Measurements from ENCODE around the gene SPATA12.

SPATA12 gene, protein sequence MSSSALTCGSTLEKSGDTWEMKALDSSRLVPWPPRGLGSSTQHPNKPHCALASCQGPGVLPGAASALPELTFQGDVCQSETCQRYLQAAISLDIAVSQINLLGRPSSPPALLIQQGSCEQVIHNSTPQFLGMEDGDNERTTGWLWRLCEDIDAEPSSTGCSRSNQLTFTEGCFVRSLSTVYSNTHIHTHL

DNA sequence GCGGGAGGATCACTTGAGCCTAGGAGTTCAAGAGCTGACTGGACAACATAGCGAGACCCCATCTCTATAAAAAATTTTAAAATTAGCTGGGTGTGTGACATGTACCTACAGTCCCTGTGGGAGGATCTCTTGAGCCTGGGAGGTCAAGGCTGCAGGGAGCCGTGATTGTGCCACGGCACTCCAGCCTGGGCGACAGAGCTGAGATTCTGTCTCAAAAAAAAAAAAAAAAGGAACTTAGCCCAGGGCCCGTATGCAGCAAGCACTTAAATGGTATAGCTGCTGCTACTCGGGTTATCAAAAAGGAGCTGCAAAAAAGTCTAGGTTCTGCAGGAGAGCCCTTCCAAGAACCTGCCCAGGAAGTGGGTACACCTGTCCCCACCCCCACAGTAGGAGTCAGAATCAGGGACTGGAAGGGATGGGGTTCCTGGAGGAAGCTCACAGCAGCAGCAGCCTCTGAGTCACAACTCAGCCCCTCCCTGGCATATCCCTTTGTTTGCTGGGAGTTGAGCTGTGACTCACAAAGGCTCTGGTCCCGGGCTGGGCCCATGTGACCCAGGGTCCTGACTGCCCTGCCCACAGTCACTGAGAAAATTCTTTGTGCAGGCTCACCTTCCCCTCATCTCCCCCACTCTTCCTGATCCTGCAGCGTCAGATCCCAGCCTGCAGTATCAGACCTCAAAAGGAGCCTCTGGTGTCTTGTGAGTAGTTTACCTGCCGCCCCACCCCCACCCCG lies at the start of gene SPATA12:
Gene SPATA12 (plus strand): TSS at position 576 of the 733 bp plus-strand sequence. CDS start 13,031 bp downstream, outside the sequence.
- no peak for DNase-seq

DNA sequence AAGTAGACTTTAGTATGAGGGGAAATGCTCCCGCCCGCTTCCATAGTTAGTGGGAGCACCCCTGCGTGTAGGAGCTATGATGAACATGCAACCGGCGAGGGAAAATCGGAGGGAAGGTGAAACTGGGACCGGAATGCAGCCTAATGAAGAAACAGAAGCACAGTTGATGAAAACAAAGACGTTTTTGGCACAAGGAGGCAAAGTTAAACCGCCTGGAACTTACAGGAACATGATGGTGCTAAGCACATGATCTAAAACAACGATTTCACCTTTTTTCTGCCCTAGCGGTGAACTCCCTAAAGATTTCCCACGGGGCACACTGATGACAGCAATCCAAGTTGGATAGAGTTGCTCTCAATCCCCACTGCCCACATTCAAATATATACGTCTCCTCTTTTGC lies 49.4 kb upstream of the SPATA12 start:
- no peak for DNase-seq

DNA sequence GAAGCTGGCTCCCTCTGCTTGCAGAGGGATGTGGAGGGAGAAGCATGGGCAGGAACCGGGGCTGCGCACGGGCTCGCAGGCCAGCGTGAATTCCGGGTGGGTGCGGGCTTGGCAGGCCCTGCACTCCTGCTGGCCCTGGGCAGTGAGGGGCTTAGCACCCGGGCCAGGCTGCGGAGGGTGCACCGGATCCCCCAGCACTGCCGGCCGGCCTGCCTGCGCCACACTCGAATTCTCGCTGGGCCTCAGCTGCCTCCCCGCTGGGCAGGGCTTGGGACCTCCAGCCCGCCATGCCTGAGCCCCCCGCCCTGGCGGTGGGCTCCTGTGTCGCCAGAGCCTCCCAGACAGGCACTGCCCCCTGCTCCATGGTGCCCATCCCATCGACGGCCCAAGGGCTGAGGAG lies 47.6 kb upstream of the SPATA12 start:
- no peak for DNase-seq

DNA sequence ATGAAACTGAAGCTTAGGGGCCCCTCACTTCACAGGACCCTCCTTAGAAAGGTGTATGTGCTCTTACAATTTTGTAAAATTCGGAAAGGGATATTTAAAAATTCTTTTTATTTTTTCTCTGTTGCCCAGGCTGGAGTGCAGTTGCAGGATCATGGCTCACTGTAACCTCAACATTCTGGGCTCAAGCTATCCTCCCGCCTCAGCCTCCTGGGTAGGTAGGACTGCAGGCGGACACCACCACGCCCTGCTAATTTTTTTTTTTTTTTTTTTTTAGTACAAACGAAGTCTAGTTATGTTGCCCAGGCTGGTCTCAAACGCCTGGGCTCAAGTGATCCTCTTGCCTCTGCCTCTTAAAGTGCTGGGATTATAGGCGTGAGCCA lies 45.1 kb upstream of the SPATA12 start:
- DNase-seq, result no peak

DNA sequence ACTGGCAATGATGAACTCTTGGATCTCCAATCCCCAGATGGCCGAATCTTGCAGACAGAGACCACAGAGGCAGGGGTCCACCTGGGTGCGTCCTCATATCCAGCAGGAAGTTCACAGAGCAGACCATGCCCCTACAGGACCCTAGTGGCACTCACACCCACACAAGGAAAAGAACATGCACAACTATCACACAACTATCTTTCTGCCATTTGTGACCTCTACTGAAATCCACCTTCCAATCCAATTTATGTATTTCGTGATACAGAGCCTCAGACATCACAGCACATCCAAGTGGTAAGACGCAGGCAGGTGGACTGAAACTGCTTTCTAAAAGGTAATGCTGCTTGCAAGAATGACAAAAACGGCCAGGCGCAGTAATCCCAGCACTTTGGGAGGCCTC lies 44.6 kb upstream of the SPATA12 start:
- DNase-seq, result no peak

DNA sequence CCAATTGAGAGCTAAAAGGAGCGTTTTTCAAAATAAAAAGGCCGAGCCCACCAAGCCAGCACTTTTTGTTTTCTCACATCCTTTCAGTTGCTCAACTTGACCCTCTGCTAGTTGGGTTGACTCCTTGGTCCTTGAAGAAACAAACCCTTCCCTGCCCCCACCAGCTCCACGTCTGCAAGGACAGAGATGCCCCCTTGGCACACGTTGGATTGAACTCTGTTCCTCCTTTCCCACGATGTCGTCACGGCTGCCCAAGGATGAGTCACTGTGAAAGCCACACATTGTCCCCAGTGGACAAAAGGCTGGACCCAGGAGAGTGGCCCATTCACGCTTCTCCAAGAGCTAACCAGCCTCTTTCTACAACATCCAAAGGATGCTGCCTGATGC lies 43.0 kb upstream of the SPATA12 start:
- DNase-seq, result no peak

DNA sequence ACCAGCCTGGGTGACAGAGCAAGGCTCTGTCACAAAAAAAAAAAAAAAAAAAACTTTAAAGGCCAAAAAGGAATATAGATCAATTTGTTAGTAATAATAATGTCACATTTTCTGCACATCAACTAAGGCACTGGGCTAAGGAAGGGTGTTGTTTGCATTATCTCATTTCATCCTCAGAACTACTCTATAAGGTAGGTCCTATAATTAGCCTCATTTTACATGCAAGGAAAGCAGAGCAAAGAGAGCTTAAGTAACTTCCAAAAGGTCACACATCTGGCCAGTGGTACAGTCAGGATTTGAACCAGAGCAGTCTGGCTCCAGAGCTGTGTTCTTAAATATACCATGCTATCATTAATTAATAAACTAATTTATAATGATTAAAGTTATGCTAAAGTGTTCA lies 42.2 kb upstream of the SPATA12 start:
- DNase-seq, result no peak

DNA sequence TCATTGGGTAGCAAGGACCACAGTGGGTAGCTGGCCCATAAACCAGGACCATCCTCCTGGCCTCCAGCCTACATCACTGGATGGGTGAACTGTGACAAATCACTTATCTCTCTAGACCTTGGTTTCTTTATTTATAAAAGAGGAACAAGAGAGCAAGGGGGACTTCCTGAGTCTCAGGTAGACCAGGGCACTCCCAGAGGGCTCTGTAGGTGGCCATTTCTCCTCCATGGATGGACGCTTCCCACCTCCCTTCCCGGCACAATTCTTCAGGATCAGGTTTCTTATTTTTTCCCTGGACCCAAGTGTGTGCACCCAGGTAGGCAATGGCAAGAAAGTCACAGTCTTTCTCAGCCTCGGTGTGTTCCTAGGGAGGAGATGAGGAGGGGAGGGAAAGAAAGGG lies 41.4 kb upstream of the SPATA12 start:
- no peak for DNase-seq

DNA sequence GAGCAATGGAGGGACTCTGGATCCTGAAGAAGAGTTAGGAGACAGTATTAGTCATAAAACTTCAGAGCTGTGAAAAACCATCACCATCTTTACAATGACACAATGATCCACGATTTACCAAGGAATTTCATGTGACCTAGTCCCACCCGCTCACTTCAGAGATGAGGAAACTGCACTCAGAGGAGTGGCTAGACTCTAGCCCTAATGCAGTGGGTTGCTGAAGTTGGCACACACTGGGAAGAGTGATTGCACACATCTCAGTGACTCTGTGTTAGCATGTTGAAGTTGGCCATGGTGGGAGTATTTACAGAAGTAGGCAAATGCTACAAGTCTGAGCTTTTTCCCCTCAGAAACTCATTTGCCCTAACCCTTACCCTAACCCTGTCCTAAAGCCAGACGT lies 35.2 kb upstream of the SPATA12 start:
- DNase-seq, result no peak

DNA sequence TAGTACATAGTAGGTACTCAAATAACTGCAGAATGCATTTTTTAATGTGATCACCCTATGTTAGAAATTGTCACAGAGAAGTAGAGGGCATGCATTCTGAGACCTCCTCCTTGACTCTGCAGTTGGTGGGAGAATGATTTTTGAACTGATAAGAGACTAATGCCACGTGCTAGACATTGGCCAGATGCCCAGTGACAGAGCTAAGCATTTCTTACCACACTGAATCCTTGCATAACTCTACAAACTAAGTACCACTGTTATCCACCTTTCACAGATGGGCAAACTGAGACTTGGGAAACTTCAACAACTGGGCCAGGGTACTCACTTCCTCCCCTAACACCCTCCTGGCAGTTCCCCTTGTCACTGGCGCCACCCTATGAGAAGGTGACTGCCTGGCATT lies 33.5 kb upstream of the SPATA12 start:
- no peak for DNase-seq

DNA sequence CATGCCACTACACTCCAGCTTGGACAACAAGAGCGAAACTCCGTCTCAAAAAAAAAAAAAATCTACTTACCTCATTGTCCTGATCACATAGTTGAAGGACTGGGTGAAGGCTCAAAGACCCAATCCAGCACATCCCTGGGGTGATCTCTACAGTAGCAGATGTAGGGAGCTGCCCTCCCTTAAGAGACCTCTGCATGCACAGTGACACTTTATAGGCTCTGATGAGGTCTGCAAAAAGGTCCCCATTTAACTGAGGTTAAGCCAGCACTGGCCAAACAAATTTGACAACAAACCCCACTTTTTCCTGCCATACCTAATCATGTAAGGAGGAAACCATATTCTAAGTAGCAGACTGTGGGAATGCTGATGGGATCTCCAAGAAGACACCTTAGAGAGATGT lies 31.1 kb upstream of the SPATA12 start:
- DNase-seq, result no peak

DNA sequence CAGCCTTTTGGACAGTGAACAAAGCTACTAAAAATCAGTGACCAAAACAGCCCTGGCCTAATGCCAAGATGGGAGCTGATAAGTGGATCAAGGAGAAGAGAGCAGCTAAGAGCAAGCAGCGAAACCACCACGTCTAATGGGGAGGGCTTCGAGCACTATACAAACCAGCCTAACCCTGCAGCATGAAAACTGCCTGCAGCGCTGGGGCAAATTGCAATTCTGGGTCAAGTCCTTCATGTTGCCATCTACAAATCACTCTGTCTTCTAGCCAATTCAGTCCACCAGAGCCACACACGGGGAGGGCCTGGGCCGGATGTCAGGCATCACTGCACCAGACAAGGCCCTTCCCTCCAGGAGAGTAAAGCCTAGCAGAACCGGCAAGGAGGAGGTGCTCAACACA lies 30.5 kb upstream of the SPATA12 start:
- no peak for DNase-seq

DNA sequence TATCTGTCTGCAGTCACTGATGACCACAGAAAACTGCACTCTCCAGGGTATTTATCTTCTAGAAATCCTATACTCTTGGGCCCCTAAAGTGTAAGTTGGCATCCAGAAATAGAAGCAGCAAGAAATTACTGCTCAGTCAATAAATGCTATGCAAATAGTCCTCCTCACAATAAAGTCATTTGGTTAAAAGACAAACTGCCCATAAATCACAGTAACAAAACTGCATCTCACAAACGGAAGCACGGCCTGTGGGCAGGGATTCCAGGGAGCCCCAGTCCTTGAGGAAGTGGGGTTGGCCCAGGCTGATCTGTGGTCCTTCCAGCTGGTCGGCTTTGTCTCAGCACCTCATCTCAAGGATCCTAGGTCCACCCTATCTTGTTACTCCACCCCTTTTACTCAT lies 29.7 kb upstream of the SPATA12 start:
- DNase-seq, result no peak

DNA sequence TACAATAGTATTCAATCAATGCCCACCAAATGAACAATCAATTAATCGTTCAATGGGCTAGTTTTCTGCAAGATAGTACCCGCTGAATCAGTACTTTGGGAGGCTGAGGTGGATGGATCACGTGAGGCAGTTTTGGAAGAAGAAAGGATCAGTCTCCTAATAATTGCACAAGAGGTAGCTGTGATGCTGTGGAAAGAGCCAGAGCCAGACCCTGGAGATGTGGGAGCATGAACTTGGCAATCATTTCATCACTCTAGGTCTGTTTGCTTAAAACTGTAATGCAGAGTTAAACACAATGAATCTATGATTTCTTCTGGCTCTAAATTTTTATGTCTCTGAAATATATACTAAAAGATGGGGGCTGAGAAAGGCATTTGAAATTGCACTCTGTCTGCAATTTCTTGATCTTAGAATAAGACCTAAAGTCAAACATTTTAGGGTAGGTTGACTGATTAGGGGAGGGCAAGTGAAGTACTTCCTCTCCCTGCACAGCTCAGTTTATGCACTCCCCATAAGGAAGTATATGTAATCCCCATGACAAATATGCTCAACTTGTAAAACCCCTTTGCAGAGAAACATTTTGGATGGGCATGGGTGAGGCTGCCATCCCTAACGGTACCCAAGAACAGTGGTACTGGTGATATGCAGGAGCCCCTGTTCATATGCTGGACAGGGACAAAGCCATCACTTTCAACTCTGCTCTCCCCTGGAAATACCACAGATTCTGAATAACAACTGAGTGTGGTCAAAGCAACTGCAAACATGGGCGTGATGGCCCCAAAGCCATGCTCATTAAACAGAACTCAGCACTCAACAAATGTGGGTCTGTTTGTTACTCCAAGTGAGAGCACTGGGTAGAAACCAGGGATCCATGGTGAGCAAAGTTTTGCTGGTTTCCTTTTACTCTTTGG lies 28.6 kb upstream of the SPATA12 start:
- DNase-seq, result no peak

DNA sequence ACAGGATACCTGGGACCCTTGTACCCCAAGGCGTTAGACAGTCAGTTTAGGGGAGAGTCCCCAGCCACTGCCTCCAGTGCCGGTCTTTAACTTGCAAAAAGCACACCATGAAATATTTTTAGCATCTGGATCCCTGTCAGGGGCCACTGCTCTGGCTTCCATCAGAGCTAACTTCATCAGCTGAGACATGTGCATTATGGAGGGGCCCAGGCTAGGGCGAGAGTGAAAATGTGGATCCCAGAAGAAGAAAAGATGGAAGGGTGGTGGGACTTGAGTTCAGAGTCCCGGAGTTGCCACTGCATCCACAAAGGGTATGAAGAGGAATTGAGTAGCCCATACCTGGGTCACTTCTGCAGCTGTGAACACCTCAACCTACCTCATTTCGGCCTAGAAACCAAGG lies 23.5 kb upstream of the SPATA12 start:
- DNase-seq, result no peak

DNA sequence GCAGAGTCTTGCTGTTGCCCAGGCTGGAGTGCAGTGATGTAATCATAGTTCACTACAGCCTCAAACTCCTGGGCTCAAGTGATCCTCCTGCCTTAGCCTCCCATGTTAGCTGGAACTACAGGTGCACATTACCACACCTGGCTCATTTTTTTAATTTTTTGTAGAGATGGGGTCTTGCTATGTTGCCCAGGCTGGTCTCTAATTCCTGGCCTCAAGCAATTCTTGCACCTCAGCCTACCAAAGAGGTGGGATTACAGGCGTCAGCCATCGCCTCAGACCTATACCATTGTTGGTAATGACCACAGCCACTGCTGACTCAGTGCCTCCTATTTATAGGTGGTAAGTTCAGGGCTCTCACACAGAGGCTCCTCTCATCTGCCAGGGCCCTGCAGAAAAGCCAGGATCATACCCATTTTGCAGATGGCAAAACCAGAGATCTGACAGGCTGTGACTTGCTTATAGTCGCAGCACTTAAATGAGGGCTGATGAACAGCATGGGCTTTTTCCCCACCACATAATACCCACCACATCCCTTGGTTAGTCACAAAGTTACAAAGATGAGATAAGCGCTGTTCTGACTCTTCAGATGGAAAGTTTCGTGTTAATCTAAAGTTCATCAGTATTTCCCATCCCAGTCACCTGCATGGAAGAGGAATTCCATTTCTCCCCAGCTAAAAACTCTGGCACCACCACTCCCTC lies 21.8 kb upstream of the SPATA12 start:
- DNase-seq, result no peak

DNA sequence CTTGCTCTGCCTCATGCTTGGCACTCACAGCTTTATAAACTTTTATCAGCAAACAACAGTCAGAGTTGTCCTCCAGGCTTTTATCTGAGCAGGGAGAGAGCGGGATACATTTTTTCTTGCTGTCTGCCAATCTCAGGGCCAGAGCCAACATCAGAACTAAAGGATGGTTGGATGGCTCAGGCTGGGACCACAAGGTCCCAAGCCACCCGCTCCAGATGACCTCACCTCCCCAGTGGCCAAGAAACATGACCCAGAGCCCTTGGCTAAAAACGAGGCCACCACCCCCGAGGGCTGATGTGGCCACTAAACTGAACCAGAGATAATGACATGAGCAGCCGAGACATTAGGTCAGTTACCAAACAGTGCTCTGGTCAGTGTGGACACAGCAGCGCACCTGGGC lies 18.8 kb upstream of the SPATA12 start:
- DNase-seq, result no peak

DNA sequence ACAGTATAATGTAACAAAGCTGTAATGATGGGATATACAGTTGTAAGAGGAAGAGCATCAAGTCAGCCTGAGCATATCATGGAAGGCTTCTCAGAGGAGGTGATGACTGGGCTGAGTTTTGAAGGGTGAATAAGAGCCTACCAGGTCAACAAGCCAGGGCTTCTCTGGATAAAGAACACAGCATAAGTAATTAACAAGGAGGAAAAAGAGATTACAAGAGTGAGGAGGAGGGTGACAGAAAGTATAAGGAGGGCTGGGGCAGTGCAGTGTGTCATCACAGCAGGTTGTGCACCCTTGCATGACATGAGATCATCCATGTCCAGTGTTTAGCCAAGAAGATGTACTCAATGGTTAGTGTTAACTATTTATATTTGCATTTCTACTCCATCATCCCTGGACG lies 16.9 kb upstream of the SPATA12 start:
- DNase-seq, result no peak

DNA sequence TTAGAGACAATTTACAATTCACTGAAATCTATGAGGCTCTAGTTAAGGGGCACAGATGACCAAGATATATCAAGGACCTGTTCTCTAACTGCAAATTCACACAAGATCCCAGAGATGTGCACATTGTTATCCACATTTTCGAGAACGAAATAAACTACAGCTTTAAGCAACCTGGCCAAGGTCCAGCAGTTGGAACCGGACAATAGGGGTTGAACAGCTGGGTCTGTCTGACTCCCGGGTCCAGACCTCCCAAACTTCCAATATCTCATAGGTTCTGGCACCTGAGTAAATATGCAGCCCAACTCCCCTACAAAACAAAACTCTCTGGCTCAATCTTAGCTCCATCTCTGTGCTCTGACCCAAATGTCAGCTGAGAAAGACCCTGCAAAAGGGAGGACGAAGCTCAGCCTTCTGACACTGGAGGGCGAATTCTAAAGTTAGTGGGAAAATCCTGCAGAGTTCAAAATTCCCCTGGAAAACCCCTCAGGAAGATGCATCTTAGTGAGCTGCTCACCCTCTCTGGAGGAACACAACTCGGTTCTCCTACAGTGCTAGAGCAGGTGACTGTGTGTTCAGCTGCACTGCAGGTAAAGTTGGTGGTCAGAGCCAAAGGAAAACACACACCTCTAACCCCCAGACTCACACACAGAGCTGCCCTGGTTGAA lies 14.2 kb upstream of the SPATA12 start:
- no peak for DNase-seq

DNA sequence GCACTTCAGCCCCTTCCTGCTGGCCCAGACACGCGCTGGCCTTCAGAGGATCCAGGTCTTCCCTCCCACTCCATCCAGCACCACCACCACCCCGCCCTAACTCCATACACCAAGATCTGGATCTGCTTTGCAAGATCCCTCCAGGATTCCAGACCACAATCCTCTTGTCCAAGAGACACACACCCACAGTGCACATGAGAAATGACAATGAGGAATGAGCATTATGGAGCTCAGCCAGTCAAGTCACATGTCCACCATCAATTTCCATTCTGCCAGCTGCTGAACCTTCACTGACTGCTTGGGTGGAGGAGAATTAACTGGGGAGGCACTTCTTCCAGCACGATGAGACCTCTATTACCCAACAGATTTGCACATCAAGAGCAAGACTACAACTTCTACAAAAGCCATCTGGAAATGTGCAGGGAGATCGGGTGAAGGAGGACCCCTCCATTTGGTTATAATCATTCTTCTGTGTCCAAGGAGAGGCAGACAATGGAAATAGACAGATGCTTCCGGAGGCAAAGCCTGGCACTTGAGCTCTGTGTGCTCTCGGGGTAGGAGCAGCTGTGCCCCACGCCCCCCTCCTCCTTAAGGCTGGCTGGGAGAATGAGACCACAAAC lies 12.3 kb upstream of the SPATA12 start:
- no peak for DNase-seq

DNA sequence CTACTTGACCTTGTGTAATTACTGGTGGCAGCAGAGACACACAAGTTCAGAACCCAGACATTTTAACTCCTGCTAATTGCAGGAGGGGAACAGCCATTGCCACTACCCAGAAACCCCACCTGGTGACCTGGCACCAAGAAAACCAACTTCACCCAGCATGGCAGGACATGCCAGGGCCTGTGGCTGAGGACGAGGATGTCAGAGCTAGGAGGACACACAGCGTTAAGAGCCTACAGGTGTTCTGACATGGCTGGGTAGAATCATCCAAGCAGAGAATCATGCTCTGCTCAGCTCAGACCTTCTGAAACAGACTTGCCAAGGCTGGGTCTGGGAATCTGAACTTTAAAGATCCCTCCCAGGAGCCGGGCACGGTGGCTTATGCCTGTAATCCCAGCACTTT lies 11.7 kb upstream of the SPATA12 start:
- no peak for DNase-seq

DNA sequence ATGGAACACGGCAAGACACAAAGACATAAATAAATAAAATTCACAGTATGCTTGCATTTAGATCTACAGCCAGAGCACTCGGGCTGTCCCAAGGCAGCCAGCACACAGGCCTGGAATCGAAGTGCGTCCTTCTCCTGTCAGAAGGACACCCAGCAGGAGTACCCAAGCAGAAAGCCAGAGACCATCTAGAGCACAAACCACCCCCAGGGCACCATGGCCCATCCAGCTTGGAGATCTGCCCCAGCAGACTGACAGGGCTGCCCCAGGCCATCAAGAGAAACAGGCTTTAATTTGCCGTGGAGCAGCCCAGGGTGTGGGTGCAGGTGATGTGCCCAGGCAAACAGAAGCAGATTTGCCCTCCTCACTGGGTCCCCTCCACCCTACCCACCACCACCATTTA lies 7.8 kb upstream of the SPATA12 start:
- DNase-seq, result no peak

Measured in activated effector memory CD4-positive, alpha-beta T cell treated with Interleukin-2 at 50 U/mL for 16 hours (primary cell).